A673 (cell line): ENCODE measurements around the gene GRK4. TPM values are rescaled to one million over a fixed set of nuclear protein-coding genes. Genes with fewer than 3 reads are reported as not detected.

Experiments used
- BruUV-seq: library from RNA; stranded (reverse); fragments of 400-500 nt; replicated peaks from 2 replicates; lab custom pipeline; 2021; lab: Mats Ljungman, UMichigan
- CTCF ChIA-PET: fragments of 300-600 bp; sonication (Branson Sonifier 250); formaldehyde crosslinking; loops from one replicate; lab custom pipeline; 2022; ENCODE audit warnings: antibody characterized with exemption; lab: Charles Lee
- POLR2A ChIA-PET: fragments of 300-600 bp; sonication (Branson Sonifier 250); formaldehyde crosslinking; loops from one replicate; lab custom pipeline; 2022; ENCODE audit warnings: antibody characterized with exemption; ENCODE audit not compliant: low non-redundant PET; lab: Charles Lee
- DNase-seq: peaks from one replicate; pipeline ENCODE4 v3.0.0-alpha.2; 2015; ENCODE audit warnings: low spot score
- H3K27ac ChIP-seq: fragments of 200-600 bp; sonication (generic); 2 replicates; pipeline ENCODE4 v1.5.1; 2016; ENCODE audit warnings: mixed run types, low read depth, mild to moderate bottlenecking, mixed read lengths, antibody characterized with exemption, low read length; ENCODE audit not compliant: poor library complexity, severe bottlenecking
- H3K27me3 ChIP-seq: fragments of 200-600 bp; sonication (generic); replicated peaks from 2 replicates; pipeline ENCODE4 v1.6.1; 2017; ENCODE audit warnings: mixed run types, low read depth, mild to moderate bottlenecking, mixed read lengths, antibody characterized with exemption, low read length; ENCODE audit not compliant: insufficient read depth, poor library complexity
- H3K36me3 ChIP-seq: fragments of 200-600 bp; sonication (generic); 2 replicates; pipeline ENCODE4 v1.6.1; 2016; ENCODE audit warnings: mixed run types, mild to moderate bottlenecking, mixed read lengths, antibody characterized with exemption, low read length; ENCODE audit not compliant: insufficient read depth, poor library complexity, severe bottlenecking
- H3K4me1 ChIP-seq: fragments of 200-600 bp; sonication (generic); 2 replicates; pipeline ENCODE4 v1.6.1; 2017; ENCODE audit warnings: mixed run types, mild to moderate bottlenecking, mixed read lengths, antibody characterized with exemption, low read length; ENCODE audit not compliant: insufficient read depth, poor library complexity, severe bottlenecking
- H3K4me3 ChIP-seq: fragments of 200-600 bp; sonication (generic); 2 replicates; pipeline ENCODE4 v1.5.1; 2016; ENCODE audit warnings: low read depth, mixed run types, mild to moderate bottlenecking, mixed read lengths, low read length; ENCODE audit not compliant: poor library complexity, severe bottlenecking
- H3K9me3 ChIP-seq: fragments of 200-600 bp; sonication (generic); 2 replicates; pipeline ENCODE4 v1.6.1; 2016; ENCODE audit warnings: mixed run types, low read depth, mild to moderate bottlenecking, mixed read lengths, antibody characterized with exemption, low read length; ENCODE audit not compliant: poor library complexity, severe bottlenecking
- CTCF ChIP-seq: fragments of 300-800, 200-600 bp; sonication (generic); conservative IDR thresholded peaks from 2 replicates; pipeline ENCODE4 v1.5.1; 2017; ENCODE audit warnings: low read depth, mild to moderate bottlenecking, antibody characterized with exemption, low read length, moderate library complexity, mixed read lengths
- EZH2 ChIP-seq: fragments of 200-600 bp; sonication (generic); IDR thresholded peaks from 2 replicates; pipeline ENCODE4 v1.6.1; 2017; ENCODE audit warnings: borderline replicate concordance, low read depth, mild to moderate bottlenecking, mixed read lengths, antibody characterized with exemption, low read length; ENCODE audit not compliant: poor library complexity, severe bottlenecking
- intact Hi-C: fragments of 100-400 bp; cut with micrococcal nuclease; formaldehyde crosslinking; loops from one replicate; pipeline ENCODE4 v1.10.0; 2022; ENCODE audit not compliant: unreplicated experiment
- total RNA-seq: library from RNA; stranded (reverse); gene quantifications from 2 replicates; pipeline ENCODE4 v1.2.3, GENCODE V29; 2021

GRK4 gene
- total RNA-seq, 1 experiment from 2014 or later: 5.9 TPM

GRCh38 chr4:2963966-2964471 lies 648 bp downstream of the GRK4 start:
- POLR2A ChIA-PET: no interaction called here
- CTCF ChIA-PET: interaction anchor here (0.6 to 1.4 kb wide), 2 partner anchors 14 to 21 kb away, joined by 3 to 5 read pairs; no protein-coding TSS in a partner anchor
- H3K36me3 ChIP-seq: no peaks in the 10 kb centered on the region
- no peak for DNase-seq
- H3K27me3 ChIP-seq: no peaks in the 10 kb centered on the region
- no TSS peak for BruUV-seq
- intact Hi-C loops: no loop called here
- TF ChIP-seq EZH2 (no peak), CTCF (no peak)
- peaks cover 7% of the 10 kb centered on the region for H3K4me1 ChIP-seq
- no peaks in the 10 kb centered on the region for H3K9me3 ChIP-seq
- H3K27ac ChIP-seq: peak overlapping the region; percentile 89
- peak overlapping the region; percentile 78 for H3K4me3 ChIP-seq

GRCh38 chr4:2964706-2965258 lies 1.4 kb downstream of the GRK4 start:
- no peak for TF ChIP-seq CTCF
- ChIA-PET POLR2A (no interaction called here), CTCF (no interaction called here)
- H3K4me3 ChIP-seq: peak overlapping the region; percentile 78
- DNase-seq: no peak
- BruUV-seq: TSS peak; percentile 44
- H3K36me3 ChIP-seq: no peaks in the 10 kb centered on the region
- intact Hi-C loops: no loop called here
- no peaks in the 10 kb centered on the region for H3K9me3 ChIP-seq
- no peaks in the 10 kb centered on the region for H3K27me3 ChIP-seq
- H3K4me1 ChIP-seq: peaks cover 7% of the 10 kb centered on the region
- H3K27ac ChIP-seq: no peak overlapping the region

- no peaks in the 10 kb centered on the region for H3K27me3 ChIP-seq
- H3K9me3 ChIP-seq: no peaks in the 10 kb centered on the region
- no peaks in the 10 kb centered on the region for H3K36me3 ChIP-seq
- TF ChIP-seq EZH2 (no peak), CTCF (no peak)
- intact Hi-C loops: no loop called here
- H3K4me1 ChIP-seq: peaks cover 7% of the 10 kb centered on the region
- ChIA-PET CTCF (interaction anchor here (1.0 kb wide), 1 partner anchor 13 kb away, joined by 3 read pairs; no protein-coding TSS in a partner anchor), POLR2A (no interaction called here)
- BruUV-seq: no TSS peak
- H3K4me3 ChIP-seq: no peak overlapping the region
- H3K27ac ChIP-seq: no peak overlapping the region
- no peak for DNase-seq
These were observed 1.9 kb downstream of the GRK4 start for GRCh38 chr4:2965262-2965661.
